KMS-11 (cell line): Measurements from ENCODE around the gene PSMC6.
"Not testable (repeated sequence)": the region's sequence is repeated elsewhere in the genome, so short reads cannot be mapped to it uniquely, and the experiment has no call there.

Experiments used
- H2AFZ ChIP-seq: fragments of 200-600 bp; sonication (generic); 2 replicates; pipeline ENCODE4 v1.6.1; 2016; ENCODE audit warnings: antibody characterized with exemption, mixed run types, low read depth
- H3K27ac ChIP-seq: fragments of 200-600 bp; sonication (generic); 2 replicates; pipeline ENCODE4 v1.6.1; 2016; ENCODE audit warnings: mild to moderate bottlenecking, mixed run types
- H3K27me3 ChIP-seq: fragments of 200-600 bp; sonication (generic); 2 replicates; pipeline ENCODE4 v1.6.1; 2017; ENCODE audit warnings: mild to moderate bottlenecking, low read depth, mixed run types, moderate library complexity; ENCODE audit not compliant: insufficient read depth
- H3K36me3 ChIP-seq: fragments of 200-600 bp; sonication (generic); 2 replicates; pipeline ENCODE4 v1.6.1; 2017; ENCODE audit warnings: mild to moderate bottlenecking, mixed run types; ENCODE audit not compliant: insufficient read depth
- H3K4me1 ChIP-seq: fragments of 200-600 bp; sonication (generic); 2 replicates; pipeline ENCODE4 v1.6.1; 2016; ENCODE audit warnings: mild to moderate bottlenecking, low read depth, mixed run types; ENCODE audit not compliant: poor library complexity, severe bottlenecking
- H3K4me2 ChIP-seq: fragments of 200-600 bp; sonication (generic); 2 replicates; pipeline ENCODE4 v1.7.0; 2016; ENCODE audit warnings: mild to moderate bottlenecking, mixed run types
- H3K4me3 ChIP-seq: fragments of 200-600 bp; sonication (generic); IDR thresholded peaks from 2 replicates; pipeline ENCODE4 v1.6.1; 2017; ENCODE audit warnings: low read depth, low read length, mixed read lengths; ENCODE audit not compliant: insufficient read depth
- H3K79me2 ChIP-seq: fragments of 200-600 bp; sonication (generic); 2 replicates; pipeline ENCODE4 v1.6.1; 2016; ENCODE audit warnings: low read depth, mixed run types; ENCODE audit not compliant: insufficient read depth
- H3K9ac ChIP-seq: fragments of 200-600 bp; sonication (generic); 2 replicates; pipeline ENCODE4 v1.6.1; 2016; ENCODE audit warnings: mild to moderate bottlenecking, mixed run types
- H4K20me1 ChIP-seq: fragments of 200-600 bp; sonication (generic); 2 replicates; pipeline ENCODE4 v1.6.1; 2016; ENCODE audit warnings: mild to moderate bottlenecking, mixed run types; ENCODE audit not compliant: insufficient read depth
- TF ChIP-seq, protein P1 (sequence below): fragments of 200-600 bp; sonication (generic); conservative IDR thresholded peaks from 2 replicates; pipeline ENCODE4 v1.6.1; 2017; ENCODE audit warnings: low read depth, mild to moderate bottlenecking, antibody characterized with exemption, low read length, moderate library complexity, mixed read lengths

PSMC6 gene

DNA sequence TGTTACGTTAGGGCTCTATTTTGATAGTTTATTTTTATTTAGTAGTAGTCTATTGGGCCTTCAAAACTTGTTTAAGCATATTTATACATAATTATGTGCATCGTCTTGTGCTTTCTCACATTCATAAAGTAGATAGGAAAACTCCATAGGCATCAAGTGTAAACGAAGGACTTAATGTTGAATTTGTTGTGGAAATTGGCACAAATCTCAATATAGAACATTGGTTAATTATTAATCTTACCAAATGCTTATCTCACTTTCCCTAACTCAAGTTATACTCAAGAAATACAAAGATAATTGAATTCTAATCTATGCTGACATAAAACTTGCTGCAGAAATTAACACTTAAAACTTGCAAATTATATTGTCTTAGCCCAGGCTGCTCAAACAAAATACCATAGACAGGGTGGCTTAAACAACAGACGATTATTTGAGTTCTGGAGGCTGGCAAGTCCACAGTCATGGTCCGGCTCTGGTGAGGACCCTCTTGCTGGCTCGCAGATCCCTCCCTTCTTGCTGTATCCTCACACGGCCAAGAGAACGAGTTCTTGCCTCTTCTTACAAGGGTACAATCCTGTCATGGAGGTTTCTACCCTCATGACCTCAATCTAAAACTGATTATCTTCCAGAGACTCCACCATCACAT lies 41.8 kb downstream of the PSMC6 start:
- Histone ChIP-seq H3K4me1 (no peaks in the 10 kb centered on the region), H3K36me3 (no peaks in the 10 kb centered on the region), H3K79me2 (no peaks in the 10 kb centered on the region), H3K27me3 (no peaks in the 10 kb centered on the region), H3K4me3 (no peak overlapping the region), H3K27ac (no peak overlapping the region), H2AFZ (no peak overlapping the region), H3K4me2 (no peak overlapping the region), H3K9ac (no peak overlapping the region), H4K20me1 (no peaks in the 10 kb centered on the region)
- TF ChIP-seq, protein P1, sequence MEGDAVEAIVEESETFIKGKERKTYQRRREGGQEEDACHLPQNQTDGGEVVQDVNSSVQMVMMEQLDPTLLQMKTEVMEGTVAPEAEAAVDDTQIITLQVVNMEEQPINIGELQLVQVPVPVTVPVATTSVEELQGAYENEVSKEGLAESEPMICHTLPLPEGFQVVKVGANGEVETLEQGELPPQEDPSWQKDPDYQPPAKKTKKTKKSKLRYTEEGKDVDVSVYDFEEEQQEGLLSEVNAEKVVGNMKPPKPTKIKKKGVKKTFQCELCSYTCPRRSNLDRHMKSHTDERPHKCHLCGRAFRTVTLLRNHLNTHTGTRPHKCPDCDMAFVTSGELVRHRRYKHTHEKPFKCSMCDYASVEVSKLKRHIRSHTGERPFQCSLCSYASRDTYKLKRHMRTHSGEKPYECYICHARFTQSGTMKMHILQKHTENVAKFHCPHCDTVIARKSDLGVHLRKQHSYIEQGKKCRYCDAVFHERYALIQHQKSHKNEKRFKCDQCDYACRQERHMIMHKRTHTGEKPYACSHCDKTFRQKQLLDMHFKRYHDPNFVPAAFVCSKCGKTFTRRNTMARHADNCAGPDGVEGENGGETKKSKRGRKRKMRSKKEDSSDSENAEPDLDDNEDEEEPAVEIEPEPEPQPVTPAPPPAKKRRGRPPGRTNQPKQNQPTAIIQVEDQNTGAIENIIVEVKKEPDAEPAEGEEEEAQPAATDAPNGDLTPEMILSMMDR = no peak

DNA sequence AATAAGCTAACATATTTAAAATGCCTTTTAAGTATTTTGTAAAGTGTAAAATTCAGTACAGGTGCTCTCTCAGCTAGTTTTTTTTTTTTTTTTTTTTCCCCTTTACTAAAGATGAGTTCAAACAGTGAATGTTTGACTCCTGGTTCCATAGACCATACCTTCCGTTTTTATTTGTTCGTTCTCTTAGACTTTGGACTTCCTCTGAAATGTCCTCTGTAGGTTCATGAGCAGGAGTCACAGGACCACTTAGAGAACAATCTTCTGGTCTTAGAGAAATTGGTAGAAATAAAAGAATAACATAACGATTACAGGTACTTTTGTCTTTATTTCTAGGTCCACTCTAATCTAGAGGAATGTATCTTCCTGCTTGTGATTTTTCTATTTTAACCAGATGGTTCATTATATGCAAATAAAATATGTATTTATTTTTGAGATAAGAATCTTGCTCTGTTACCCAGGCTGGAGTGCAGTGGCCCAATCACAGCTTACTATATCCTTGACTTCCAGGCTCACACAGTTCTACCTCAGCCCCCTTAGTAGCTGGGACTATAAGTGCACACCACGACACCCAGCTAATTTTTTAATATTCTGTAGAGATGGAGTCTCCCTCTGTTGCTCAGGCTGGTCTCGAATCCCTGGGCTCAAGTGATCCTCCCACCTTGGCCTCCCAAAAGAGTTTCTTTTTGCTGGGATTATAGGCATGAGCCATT lies 48.8 kb downstream of the PSMC6 start:
- no peak overlapping the region for H3K4me3 ChIP-seq
- no peak overlapping the region for H3K27ac ChIP-seq
- no peak overlapping the region for H2AFZ ChIP-seq
- no peak overlapping the region for H3K9ac ChIP-seq
- H4K20me1 ChIP-seq = no peaks in the 10 kb centered on the region
- peaks cover 2% of the 10 kb centered on the region for H3K4me1 ChIP-seq
- TF ChIP-seq, protein P1 = no peak
- no peaks in the 10 kb centered on the region for H3K36me3 ChIP-seq
- no peak overlapping the region for H3K4me2 ChIP-seq
- H3K79me2 ChIP-seq = no peaks in the 10 kb centered on the region
- no peaks in the 10 kb centered on the region for H3K27me3 ChIP-seq

DNA sequence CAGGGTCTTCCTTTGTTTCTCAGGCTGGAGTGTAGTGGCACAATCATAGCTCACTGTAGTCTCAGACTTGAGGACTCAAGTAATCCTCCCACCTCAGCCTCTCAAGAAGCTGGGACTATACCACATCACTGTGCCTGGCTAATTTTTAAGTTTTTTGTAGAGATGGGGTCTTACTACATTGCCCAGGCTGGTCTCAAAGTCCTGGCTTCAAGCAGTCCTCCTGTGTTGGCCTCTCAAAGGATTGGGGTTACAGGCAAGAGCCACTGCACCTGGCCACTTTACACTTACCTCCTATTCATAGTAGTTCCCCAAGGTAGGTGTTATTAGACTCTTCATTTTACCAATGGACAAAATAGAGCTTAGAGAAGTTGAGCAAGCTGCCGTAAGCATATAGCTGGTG lies 52.1 kb downstream of the PSMC6 start:
- Histone ChIP-seq H3K27ac (no peak overlapping the region), H3K4me2 (no peak overlapping the region), H3K9ac (no peak overlapping the region), H3K4me1 (peaks cover 32% of the 10 kb centered on the region), H3K36me3 (no peaks in the 10 kb centered on the region), H3K79me2 (no peaks in the 10 kb centered on the region), H2AFZ (no peak overlapping the region), H3K4me3 (no peak overlapping the region), H3K27me3 (no peaks in the 10 kb centered on the region), H4K20me1 (no peaks in the 10 kb centered on the region)
- TF ChIP-seq, protein P1 = no peak

DNA sequence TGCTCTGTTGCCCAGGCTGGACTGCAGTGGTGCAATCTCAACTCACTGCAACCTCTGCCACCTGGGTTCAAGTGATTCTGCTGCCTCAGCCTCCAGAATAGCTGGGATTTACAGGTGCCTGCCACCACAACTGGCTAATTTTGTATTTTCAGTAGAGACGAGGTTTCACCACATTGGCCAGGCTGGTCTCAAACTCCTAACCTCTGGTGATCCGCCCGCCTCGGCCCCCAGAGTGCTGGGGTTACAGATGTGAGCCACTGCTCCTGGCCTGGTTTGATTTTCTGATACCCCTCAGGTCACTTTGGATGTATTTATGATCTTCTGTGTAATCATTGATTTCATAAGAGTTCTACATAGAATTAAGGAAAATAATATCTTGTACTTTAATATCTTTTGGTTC lies 55.9 kb downstream of the PSMC6 start:
- not testable (repeated sequence) for H3K4me3 ChIP-seq, H3K27me3 ChIP-seq, H2AFZ ChIP-seq, H3K79me2 ChIP-seq, H3K36me3 ChIP-seq, H3K9ac ChIP-seq, H4K20me1 ChIP-seq
- Histone ChIP-seq H3K4me1 (peaks cover 34% of the 10 kb centered on the region), H3K4me2 (peak overlapping the region; percentile 62), H3K27ac (peak overlapping the region; percentile 61; the same call in 1 of the 2 replicates)
